HEK293 (cell line): ENCODE results near the gene PIP5K1B.

Source experiments
- CTCF ChIA-PET: fragments of 350-600 bp; formaldehyde crosslinking; extraction: SDS; loops from one replicate; lab custom pipeline; 2021; ENCODE audit warnings: antibody characterized with exemption; lab: Yijun Ruan, JAX
- POLR2A ChIA-PET: fragments of 300-600 bp; formaldehyde crosslinking; extraction: SDS; loops from one replicate; lab custom pipeline; 2020; ENCODE audit warnings: antibody characterized with exemption, inconsistent platforms; lab: Yijun Ruan, JAX
- H3K27ac ChIP-seq: fragments of 200-500 bp; sonication (Bioruptor generic); 2 replicates; pipeline ENCODE4 v1.5.1; 2014; ENCODE audit warnings: low read depth, low read length, control low read depth, inconsistent platforms; ENCODE audit errors: extremely low read depth
- H3K36me3 ChIP-seq, 2 experiments: fragments of 200-500 bp in 1 of 2; sonication (Bioruptor generic) in 1 of 2; 1 replicate in 1 of 2; 2 replicates in 1 of 2; pipeline ENCODE4 v1.5.1; 2014 to 2017; ENCODE audit warnings: inconsistent platforms in 2 of 2, low read length in 2 of 2; ENCODE audit not compliant: control insufficient read depth in 2 of 2, insufficient read depth in 1 of 2
- H3K4me1 ChIP-seq: fragments of 200-500 bp; sonication (Bioruptor generic); 2 replicates; pipeline ENCODE4 v1.5.1; 2014; ENCODE audit warnings: mild to moderate bottlenecking, low read length, inconsistent platforms; ENCODE audit not compliant: control insufficient read depth, insufficient read depth
- H3K4me3 ChIP-seq: 2 replicates; pipeline ENCODE4 v1.5.1; 2011; ENCODE audit warnings: low read depth, mild to moderate bottlenecking, control low read depth, low read length, moderate library complexity
- H3K9me3 ChIP-seq: fragments of 200-500 bp; sonication (Bioruptor generic); 2 replicates; pipeline ENCODE4 v1.5.1; 2014; ENCODE audit warnings: low read depth, low read length, inconsistent platforms; ENCODE audit not compliant: control insufficient read depth, insufficient read depth
- BCL11A ChIP-seq: fragments of 450-650 bp; formaldehyde crosslinking; IDR thresholded peaks from 2 replicates; pipeline ENCODE4 v1.5.1; 2016; ENCODE audit warnings: low read depth, missing biosample characterization, missing genetic modification characterization
- KLF10 ChIP-seq: fragments of 450-650 bp; IDR thresholded peaks from 2 replicates; pipeline ENCODE4 v1.5.1; 2018; ENCODE audit warnings: missing biosample characterization, mild to moderate bottlenecking, missing genetic modification characterization
- YY2 ChIP-seq: fragments of 450-650 bp; formaldehyde crosslinking; IDR thresholded peaks from 2 replicates; pipeline ENCODE4 v1.5.1; 2016; ENCODE audit warnings: missing biosample characterization, missing genetic modification characterization
- ZFHX2 ChIP-seq: fragments of 450-650 bp; formaldehyde crosslinking; conservative IDR thresholded peaks from 2 replicates; pipeline ENCODE4 v1.5.1; 2016; ENCODE audit warnings: missing biosample characterization, missing genetic modification characterization
- ZFP37 ChIP-seq: fragments of 450-650 bp; formaldehyde crosslinking; IDR thresholded peaks from 2 replicates; pipeline ENCODE4 v1.5.1; 2016; ENCODE audit warnings: missing biosample characterization, missing genetic modification characterization
- ZNF292 ChIP-seq: fragments of 450-650 bp; formaldehyde crosslinking; IDR thresholded peaks from 2 replicates; pipeline ENCODE4 v1.5.1; 2016; ENCODE audit warnings: low read depth, missing biosample characterization, missing genetic modification characterization, borderline replicate concordance
- ZNF335 ChIP-seq: fragments of 450-650 bp; formaldehyde crosslinking; conservative IDR thresholded peaks from 2 replicates; pipeline ENCODE4 v1.5.1; 2016; ENCODE audit warnings: missing biosample characterization, missing genetic modification characterization
- ZNF362 ChIP-seq: fragments of 450-650 bp; formaldehyde crosslinking; IDR thresholded peaks from 2 replicates; pipeline ENCODE4 v1.5.1; 2016; ENCODE audit warnings: missing biosample characterization, missing genetic modification characterization
- ZNF366 ChIP-seq: fragments of 450-650 bp; formaldehyde crosslinking; conservative IDR thresholded peaks from 2 replicates; pipeline ENCODE4 v1.5.1; 2016; ENCODE audit warnings: missing biosample characterization, missing genetic modification characterization
- ZNF394 ChIP-seq: fragments of 450-650 bp; formaldehyde crosslinking; IDR thresholded peaks from 2 replicates; pipeline ENCODE4 v1.5.1; 2016; ENCODE audit warnings: missing biosample characterization, missing genetic modification characterization, mild to moderate bottlenecking, moderate library complexity, borderline replicate concordance
- ZNF404 ChIP-seq: fragments of 450-650 bp; formaldehyde crosslinking; IDR thresholded peaks from 2 replicates; pipeline ENCODE4 v1.5.1; 2017; ENCODE audit warnings: missing biosample characterization, missing genetic modification characterization
- ZNF426 ChIP-seq: fragments of 450-650 bp; formaldehyde crosslinking; IDR thresholded peaks from 2 replicates; pipeline ENCODE4 v1.5.1; 2017; ENCODE audit warnings: missing biosample characterization, missing genetic modification characterization, mild to moderate bottlenecking, inconsistent platforms, moderate library complexity
- ZNF449 ChIP-seq: fragments of 450-650 bp; formaldehyde crosslinking; IDR thresholded peaks from 2 replicates; pipeline ENCODE4 v1.5.1; 2017; ENCODE audit warnings: missing biosample characterization, mild to moderate bottlenecking, missing genetic modification characterization, moderate library complexity
- ZNF513 ChIP-seq: fragments of 450-650 bp; IDR thresholded peaks from 2 replicates; pipeline ENCODE4 v1.5.1; 2018; ENCODE audit warnings: missing biosample characterization, missing genetic modification characterization
- ZNF544 ChIP-seq: fragments of 450-650 bp; formaldehyde crosslinking; IDR thresholded peaks from 2 replicates; pipeline ENCODE4 v1.5.0; 2017; ENCODE audit warnings: missing biosample characterization, missing genetic modification characterization
- ZNF561 ChIP-seq: fragments of 450-650 bp; IDR thresholded peaks from 2 replicates; pipeline ENCODE4 v1.5.1; 2018; ENCODE audit warnings: missing biosample characterization, missing genetic modification characterization, borderline replicate concordance
- ZNF621 ChIP-seq: fragments of 450-650 bp; formaldehyde crosslinking; IDR thresholded peaks from 2 replicates; pipeline ENCODE4 v1.5.1; 2017; ENCODE audit warnings: missing biosample characterization, missing genetic modification characterization
- ZNF629 ChIP-seq: fragments of 450-650 bp; formaldehyde crosslinking; IDR thresholded peaks from 2 replicates; pipeline ENCODE4 v1.5.1; 2017; ENCODE audit warnings: missing biosample characterization, missing genetic modification characterization
- ZNF658 ChIP-seq: fragments of 450-650 bp; formaldehyde crosslinking; IDR thresholded peaks from 2 replicates; pipeline ENCODE4; 2016; ENCODE audit warnings: missing biosample characterization, missing genetic modification characterization
- ZNF670 ChIP-seq: fragments of 450-650 bp; formaldehyde crosslinking; IDR thresholded peaks from 2 replicates; pipeline ENCODE4 v1.5.1; 2016; ENCODE audit warnings: missing biosample characterization, missing genetic modification characterization, low read depth
- ZNF704 ChIP-seq: fragments of 450-650 bp; formaldehyde crosslinking; IDR thresholded peaks from 2 replicates; pipeline ENCODE4 v1.5.1; 2016; ENCODE audit warnings: missing biosample characterization, missing genetic modification characterization
- ZNF707 ChIP-seq: fragments of 450-650 bp; formaldehyde crosslinking; IDR thresholded peaks from 2 replicates; pipeline ENCODE4 v1.5.1; 2016; ENCODE audit warnings: missing biosample characterization, missing genetic modification characterization
- ZNF792 ChIP-seq: fragments of 450-650 bp; formaldehyde crosslinking; IDR thresholded peaks from 2 replicates; pipeline ENCODE4 v1.5.1; 2016; ENCODE audit warnings: missing biosample characterization, missing genetic modification characterization

Gene PIP5K1B

GRCh38 chr9:68732405-68733020 lies 27.5 kb downstream of the PIP5K1B start:
- POLR2A ChIA-PET, result no interaction called here
- Histone ChIP-seq H3K9me3 (no peaks in the 10 kb centered on the region), H3K4me3 (no peak overlapping the region), H3K27ac (no peak overlapping the region), H3K4me1 (no peaks in the 10 kb centered on the region), H3K36me3 (no peaks in the 10 kb centered on the region)
- TF ChIP-seq ZNF426 (tag by site-specific recombination), result no peak
- CTCF ChIA-PET, result interaction anchor here (0.5 to 0.7 kb wide), 2 partner anchors 160 to 461 kb away, joined by 3 read pairs; no protein-coding TSS in a partner anchor

GRCh38 chr9:68733021-68733405 lies 28.0 kb downstream of the PIP5K1B start:
- Histone ChIP-seq H3K4me3 (no peak overlapping the region), H3K27ac (no peak overlapping the region), H3K36me3 (no peaks in the 10 kb centered on the region), H3K4me1 (no peaks in the 10 kb centered on the region), H3K9me3 (no peaks in the 10 kb centered on the region)
- CTCF ChIA-PET, result interaction anchor here (0.5 to 0.7 kb wide), 2 partner anchors 161 to 460 kb away, joined by 3 read pairs; no protein-coding TSS in a partner anchor
- TF ChIP-seq ZFP37 (tag by site-specific recombination) (no peak), YY2 (no peak), ZNF366 (no peak), ZNF670 (no peak), ZNF561 (tag by site-specific recombination) (no peak), KLF10 (tag by site-specific recombination) (no peak)
- POLR2A ChIA-PET, result no interaction called here

- TF ChIP-seq ZNF292 (tag by site-specific recombination) (no peak), ZFHX2 (tag by site-specific recombination) (no peak), ZNF513 (tag by site-specific recombination) (no peak), ZNF544 (tag by site-specific recombination) (no peak), ZNF335 (tag by site-specific recombination) (no peak), ZNF394 (tag by site-specific recombination) (no peak), ZNF621 (no peak), ZNF792 (tag by site-specific recombination) (no peak)
- ChIA-PET POLR2A (no interaction called here), CTCF (no interaction called here)
- Histone ChIP-seq H3K36me3 (no peaks in the 10 kb centered on the region), H3K4me3 (no peak overlapping the region), H3K27ac (no peak overlapping the region), H3K4me1 (no peaks in the 10 kb centered on the region), H3K9me3 (no peaks in the 10 kb centered on the region)
Measured at GRCh38 chr9:68738358-68738757, 33.3 kb downstream of the PIP5K1B start.

GRCh38 chr9:68739621-68740174 lies 34.7 kb downstream of the PIP5K1B start:
- no peak overlapping the region for H3K4me3 ChIP-seq
- ChIA-PET CTCF (no interaction called here), POLR2A (no interaction called here)
- H3K4me1 ChIP-seq, result no peaks in the 10 kb centered on the region
- H3K36me3 ChIP-seq, result no peaks in the 10 kb centered on the region
- H3K9me3 ChIP-seq, result no peaks in the 10 kb centered on the region
- H3K27ac ChIP-seq, result no peak overlapping the region
- no peak for TF ChIP-seq ZNF362 (tag by site-specific recombination)
- no peak for TF ChIP-seq ZNF404 (tag by site-specific recombination)
- no peak for TF ChIP-seq BCL11A (tag by site-specific recombination)
- no peak for TF ChIP-seq ZNF704 (tag by site-specific recombination)
- no peak for TF ChIP-seq ZNF670
- no peak for TF ChIP-seq ZNF658
- TF ChIP-seq ZNF629 (tag by site-specific recombination), result no peak
- TF ChIP-seq ZNF449, result no peak
- TF ChIP-seq ZNF707 (tag by site-specific recombination), result no peak
